ENCODE data around the gene JMJD4.

The JMJD4 gene

GRCh38 chr1:227762231-227762911 is 27.3 kb upstream of the JMJD4 start:
- H3K27ac ChIP-seq (ENCODE audit: low read depth, low read length) = no peak overlapping the region
- no peaks in the 10 kb centered on the region for H3K27me3 ChIP-seq (ENCODE audit: control insufficient read depth in 5 of 5, insufficient read depth in 4 of 5, low read length in 5 of 5)
- peaks cover 1 to 18% (median 15%) of the 10 kb centered on the region in 5 donors for H3K4me1 ChIP-seq (ENCODE audit: control insufficient read depth in 5 of 5, insufficient read depth in 5 of 5, low read length in 5 of 5)
- no peaks in the 10 kb centered on the region for H3K9me3 ChIP-seq (ENCODE audit: control insufficient read depth in 5 of 5, low read length in 5 of 5)
- H3K9ac ChIP-seq (ENCODE audit: low read length in 5 of 5) = peak overlapping the region in 1 of 5 donors; percentile 36
- H3K4me3 ChIP-seq (ENCODE audit: low read depth in 1 of 5, low read length in 5 of 5) = peak overlapping the region in 1 of 5 donors; percentile 9
- H3K36me3 ChIP-seq (ENCODE audit: control insufficient read depth in 5 of 5, insufficient read depth in 5 of 5, low read length in 5 of 5) = peaks cover 0 to 68% (median 38%) of the 10 kb centered on the region in 5 donors

GRCh38 chr1:227761621-227762230 is 26.6 kb upstream of the JMJD4 start:
- Histone ChIP-seq H3K9me3 (ENCODE audit: control insufficient read depth in 5 of 5, low read length in 5 of 5) (no peaks in the 10 kb centered on the region), H3K4me1 (ENCODE audit: control insufficient read depth in 5 of 5, insufficient read depth in 5 of 5, low read length in 5 of 5) (peaks cover 1 to 19% (median 15%) of the 10 kb centered on the region in 5 donors), H3K4me3 (ENCODE audit: low read depth in 1 of 5, low read length in 5 of 5) (no peak overlapping the region), H3K9ac (ENCODE audit: low read length in 5 of 5) (no peak overlapping the region), H3K27ac (ENCODE audit: low read depth, low read length) (no peak overlapping the region), H3K36me3 (ENCODE audit: control insufficient read depth in 5 of 5, insufficient read depth in 5 of 5, low read length in 5 of 5) (peaks cover 0 to 62% (median 34%) of the 10 kb centered on the region in 5 donors), H3K27me3 (ENCODE audit: control insufficient read depth in 5 of 5, insufficient read depth in 4 of 5, low read length in 5 of 5) (no peaks in the 10 kb centered on the region)

GRCh38 chr1:227760377-227760776 is 25.3 kb upstream of the JMJD4 start:
- H3K4me3 ChIP-seq (ENCODE audit: low read depth in 1 of 5, low read length in 5 of 5) = no peak overlapping the region
- no peak overlapping the region for H3K27ac ChIP-seq (ENCODE audit: low read depth, low read length)
- peaks cover 0 to 50% (median 32%) of the 10 kb centered on the region in 5 donors for H3K36me3 ChIP-seq (ENCODE audit: control insufficient read depth in 5 of 5, insufficient read depth in 5 of 5, low read length in 5 of 5)
- no peaks in the 10 kb centered on the region for H3K9me3 ChIP-seq (ENCODE audit: control insufficient read depth in 5 of 5, low read length in 5 of 5)
- H3K9ac ChIP-seq (ENCODE audit: low read length in 5 of 5) = no peak overlapping the region
- no peaks in the 10 kb centered on the region for H3K27me3 ChIP-seq (ENCODE audit: control insufficient read depth in 5 of 5, insufficient read depth in 4 of 5, low read length in 5 of 5)
- H3K4me1 ChIP-seq (ENCODE audit: control insufficient read depth in 5 of 5, insufficient read depth in 5 of 5, low read length in 5 of 5) = peaks cover 1 to 26% (median 16%) of the 10 kb centered on the region in 5 donors

GRCh38 chr1:227759341-227760300 is 24.5 kb upstream of the JMJD4 start:
- H3K9ac ChIP-seq (ENCODE audit: low read length in 5 of 5) = no peak overlapping the region

GRCh38 chr1:227758366-227758765 is 23.3 kb upstream of the JMJD4 start:
- Histone ChIP-seq H3K9me3 (ENCODE audit: control insufficient read depth in 5 of 5, low read length in 5 of 5) (no peaks in the 10 kb centered on the region), H3K9ac (ENCODE audit: low read length in 5 of 5) (no peak overlapping the region), H3K4me3 (ENCODE audit: low read depth in 1 of 5, low read length in 5 of 5) (no peak overlapping the region), H3K27me3 (ENCODE audit: control insufficient read depth in 5 of 5, insufficient read depth in 4 of 5, low read length in 5 of 5) (no peaks in the 10 kb centered on the region), H3K36me3 (ENCODE audit: control insufficient read depth in 5 of 5, insufficient read depth in 5 of 5, low read length in 5 of 5) (peaks cover 0 to 37% (median 22%) of the 10 kb centered on the region in 5 donors), H3K4me1 (ENCODE audit: control insufficient read depth in 5 of 5, insufficient read depth in 5 of 5, low read length in 5 of 5) (peaks cover 1 to 34% (median 22%) of the 10 kb centered on the region in 5 donors), H3K27ac (ENCODE audit: low read depth, low read length) (no peak overlapping the region)

More at GRCh38 chr1:227759341-227760300, 24.5 kb upstream of the JMJD4 start:
- H3K4me1 ChIP-seq (ENCODE audit: control insufficient read depth in 5 of 5, insufficient read depth in 5 of 5, low read length in 5 of 5) = peaks cover 1 to 26% (median 16%) of the 10 kb centered on the region in 5 donors
- no peak overlapping the region for H3K4me3 ChIP-seq (ENCODE audit: low read depth in 1 of 5, low read length in 5 of 5)
- H3K36me3 ChIP-seq (ENCODE audit: control insufficient read depth in 5 of 5, insufficient read depth in 5 of 5, low read length in 5 of 5) = peaks cover 0 to 44% (median 28%) of the 10 kb centered on the region in 5 donors
- no peaks in the 10 kb centered on the region for H3K9me3 ChIP-seq (ENCODE audit: control insufficient read depth in 5 of 5, low read length in 5 of 5)
- peak overlapping the region; percentile 38 for H3K27ac ChIP-seq (ENCODE audit: low read depth, low read length)
- no peaks in the 10 kb centered on the region for H3K27me3 ChIP-seq (ENCODE audit: control insufficient read depth in 5 of 5, insufficient read depth in 4 of 5, low read length in 5 of 5)

- Histone ChIP-seq H3K9ac (ENCODE audit: low read length in 5 of 5) (no peak overlapping the region), H3K4me3 (ENCODE audit: low read depth in 1 of 5, low read length in 5 of 5) (no peak overlapping the region), H3K27ac (ENCODE audit: low read depth, low read length) (no peak overlapping the region), H3K36me3 (ENCODE audit: control insufficient read depth in 5 of 5, insufficient read depth in 5 of 5, low read length in 5 of 5) (peaks cover 0 to 37% (median 22%) of the 10 kb centered on the region in 5 donors), H3K27me3 (ENCODE audit: control insufficient read depth in 5 of 5, insufficient read depth in 4 of 5, low read length in 5 of 5) (no peaks in the 10 kb centered on the region), H3K4me1 (ENCODE audit: control insufficient read depth in 5 of 5, insufficient read depth in 5 of 5, low read length in 5 of 5) (peaks cover 1 to 28% (median 20%) of the 10 kb centered on the region in 5 donors), H3K9me3 (ENCODE audit: control insufficient read depth in 5 of 5, low read length in 5 of 5) (no peaks in the 10 kb centered on the region)
Observed at GRCh38 chr1:227757781-227758180, 22.7 kb upstream of the JMJD4 start.

- H3K36me3 ChIP-seq (ENCODE audit: control insufficient read depth in 5 of 5, insufficient read depth in 5 of 5, low read length in 5 of 5) = peaks cover 0 to 32% (median 21%) of the 10 kb centered on the region in 5 donors
- H3K4me1 ChIP-seq (ENCODE audit: control insufficient read depth in 5 of 5, insufficient read depth in 5 of 5, low read length in 5 of 5) = peaks cover 0 to 18% (median 13%) of the 10 kb centered on the region in 5 donors
- no peak overlapping the region for H3K4me3 ChIP-seq (ENCODE audit: low read depth in 1 of 5, low read length in 5 of 5)
- no peaks in the 10 kb centered on the region for H3K9me3 ChIP-seq (ENCODE audit: control insufficient read depth in 5 of 5, low read length in 5 of 5)
- H3K27ac ChIP-seq (ENCODE audit: low read depth, low read length) = no peak overlapping the region
- no peaks in the 10 kb centered on the region for H3K27me3 ChIP-seq (ENCODE audit: control insufficient read depth in 5 of 5, insufficient read depth in 4 of 5, low read length in 5 of 5)
- H3K9ac ChIP-seq (ENCODE audit: low read length in 5 of 5) = peak overlapping the region in 1 of 5 donors; percentile 13
Observed at GRCh38 chr1:227756172-227756959, 21.3 kb upstream of the JMJD4 start.

GRCh38 chr1:227754958-227755357 is 19.9 kb upstream of the JMJD4 start:
- Histone ChIP-seq H3K9ac (ENCODE audit: low read length in 5 of 5) (no peak overlapping the region), H3K4me3 (ENCODE audit: low read depth in 1 of 5, low read length in 5 of 5) (no peak overlapping the region), H3K27ac (ENCODE audit: low read depth, low read length) (no peak overlapping the region), H3K36me3 (ENCODE audit: control insufficient read depth in 5 of 5, insufficient read depth in 5 of 5, low read length in 5 of 5) (peaks cover 0 to 34% (median 23%) of the 10 kb centered on the region in 5 donors), H3K27me3 (ENCODE audit: control insufficient read depth in 5 of 5, insufficient read depth in 4 of 5, low read length in 5 of 5) (no peaks in the 10 kb centered on the region), H3K9me3 (ENCODE audit: control insufficient read depth in 5 of 5, low read length in 5 of 5) (no peaks in the 10 kb centered on the region), H3K4me1 (ENCODE audit: control insufficient read depth in 5 of 5, insufficient read depth in 5 of 5, low read length in 5 of 5) (peaks cover 0 to 18% (median 13%) of the 10 kb centered on the region in 5 donors)

GRCh38 chr1:227753999-227754711 is 19.1 kb upstream of the JMJD4 start:
- no peak overlapping the region for H3K27ac ChIP-seq (ENCODE audit: low read depth, low read length)
- H3K9me3 ChIP-seq (ENCODE audit: control insufficient read depth in 5 of 5, low read length in 5 of 5) = no peaks in the 10 kb centered on the region
- peaks cover 0 to 20% (median 13%) of the 10 kb centered on the region in 5 donors for H3K4me1 ChIP-seq (ENCODE audit: control insufficient read depth in 5 of 5, insufficient read depth in 5 of 5, low read length in 5 of 5)
- H3K4me3 ChIP-seq (ENCODE audit: low read depth in 1 of 5, low read length in 5 of 5) = no peak overlapping the region
- no peak overlapping the region for H3K9ac ChIP-seq (ENCODE audit: low read length in 5 of 5)
- no peaks in the 10 kb centered on the region for H3K27me3 ChIP-seq (ENCODE audit: control insufficient read depth in 5 of 5, insufficient read depth in 4 of 5, low read length in 5 of 5)
- H3K36me3 ChIP-seq (ENCODE audit: control insufficient read depth in 5 of 5, insufficient read depth in 5 of 5, low read length in 5 of 5) = peaks cover 0 to 34% (median 16%) of the 10 kb centered on the region in 5 donors

Data from subcutaneous abdominal adipose tissue (tissue), 5 donors.